Glomerular endothelial cell (primary cell): ENCODE results near the gene OR13J1. TPM values are rescaled to one million over a fixed set of nuclear protein-coding genes. Genes with fewer than 3 reads are reported as not detected.

Experiments used
- DNase-seq: peaks from one replicate; pipeline ENCODE4 v3.0.0-alpha.2; 2011; ENCODE audit warnings: low read depth, low spot score; ENCODE audit errors: extremely low read depth
- total RNA-seq: library from RNA; depleted of rRNA; stranded (reverse); fragments of >200 nt; gene quantifications from 2 replicates; pipeline ENCODE4 v1.2.3, GENCODE V29; 2015

Gene OR13J1
- total RNA-seq, 1 donor from 2014 or later, result not detected

- DNase-seq, result no peak
Measured at GRCh38 chr9:35835216-35835632, 35.0 kb downstream of the OR13J1 start.

- DNase-seq, result no peak
Measured at GRCh38 chr9:35834260-35835215, 35.7 kb downstream of the OR13J1 start.

- no peak for DNase-seq
Measured at GRCh38 chr9:35832814-35833213, 37.4 kb downstream of the OR13J1 start.

GRCh38 chr9:35831040-35831439 lies 39.2 kb downstream of the OR13J1 start:
- DNase-seq, result no peak

- no peak for DNase-seq
Measured at GRCh38 chr9:35829764-35830096, 40.5 kb downstream of the OR13J1 start.

- DNase-seq, result no peak
Measured at GRCh38 chr9:35829084-35829763, 41.0 kb downstream of the OR13J1 start, which contains the start of gene TMEM8B. TMEM8B (plus strand) TSS chr9:35829228; CDS start chr9:35829448, 220 bp downstream.

- no peak for DNase-seq
Measured at GRCh38 chr9:35828716-35829083, 41.5 kb downstream of the OR13J1 start, which contains the start of gene FAM221B. FAM221B (minus strand) TSS chr9:35828732; CDS start chr9:35826161, 2,571 bp downstream.

GRCh38 chr9:35827486-35827885 lies 42.7 kb downstream of the OR13J1 start:
- no peak for DNase-seq

- DNase-seq, result no peak
Measured at GRCh38 chr9:35826071-35826701, 44.0 kb downstream of the OR13J1 start.

- DNase-seq, result no peak
Measured at GRCh38 chr9:35822926-35823325, 47.3 kb downstream of the OR13J1 start.

- no peak for DNase-seq
Measured at GRCh38 chr9:35820076-35820475, 50.1 kb downstream of the OR13J1 start.

Other genes starting within 250 kb of the OR13J1 start
- gene SIT1, start 219.5 kb downstream of the OR13J1 start, total RNA-seq, result not detected in 2 replicates
- 2,917 and 4,459 TPM in 2 replicates for gene RMRP, start 212.4 kb downstream of the OR13J1 start, total RNA-seq
- gene CCDC107, start 212.1 kb downstream of the OR13J1 start, total RNA-seq, result 18.5 and 18.6 TPM in 2 replicates
- gene ARHGEF39, start 205.2 kb downstream of the OR13J1 start, total RNA-seq, result 0.39 and 0.58 TPM in 2 replicates
- gene CA9, start 196.5 kb downstream of the OR13J1 start, total RNA-seq, result 0.15 TPM in 1 of 2 replicates, not detected in the other
- gene TPM2, start 180.5 kb downstream of the OR13J1 start, total RNA-seq, result 290 and 300 TPM in 2 replicates
- gene TLN1, start 138.2 kb downstream of the OR13J1 start, total RNA-seq, result 347 and 424 TPM in 2 replicates
- gene CREB3, start 137.7 kb downstream of the OR13J1 start, total RNA-seq, result 77.0 and 78.6 TPM in 2 replicates
- gene GBA2, start 121.2 kb downstream of the OR13J1 start, total RNA-seq, result 43.3 and 102 TPM in 2 replicates
- 16.5 and 22.9 TPM in 2 replicates for gene RGP1, start 121.1 kb downstream of the OR13J1 start, total RNA-seq
- gene MSMP, start 116.1 kb downstream of the OR13J1 start, total RNA-seq, result 1.6 and 7.9 TPM in 2 replicates
- gene NPR2, start 78.8 kb downstream of the OR13J1 start, total RNA-seq, result 15.9 and 16.6 TPM in 2 replicates
- gene SPAG8, start 58.1 kb downstream of the OR13J1 start, total RNA-seq, result 0.53 TPM in 1 of 2 replicates, not detected in the other
- 13.8 and 24.6 TPM in 2 replicates for gene HINT2, start 55.4 kb downstream of the OR13J1 start, total RNA-seq
- not detected in 2 replicates for gene FAM221B, start 41.7 kb downstream of the OR13J1 start, total RNA-seq
- 1.9 and 3.0 TPM in 2 replicates for gene TMEM8B, start 41.2 kb downstream of the OR13J1 start, total RNA-seq
- 0.47 and 0.63 TPM in 2 replicates for gene HRCT1, start 35.8 kb upstream of the OR13J1 start, total RNA-seq
- gene SPAAR, start 39.1 kb upstream of the OR13J1 start, total RNA-seq, result 8.1 and 16.3 TPM in 2 replicates
- not detected in 2 replicates for gene OR2S2, start 87.8 kb upstream of the OR13J1 start, total RNA-seq
- gene RECK, start 166.5 kb upstream of the OR13J1 start, total RNA-seq, result 16.4 and 18.7 TPM in 2 replicates